ENCODE data around the gene RTP3.

The RTP3 gene

GRCh38 chr3:46497556-46498265 is at the start of gene RTP3:
Gene RTP3 (plus strand): TSS chr3:46497976. CDS start chr3:46498063, 87 bp downstream.
- DNase-seq = no peak

- no peak for DNase-seq
These were observed 49.1 kb upstream of the RTP3 start for GRCh38 chr3:46448721-46449120.

- no peak for DNase-seq
These were observed 47.8 kb upstream of the RTP3 start for GRCh38 chr3:46449755-46450552.

GRCh38 chr3:46453526-46454208 is 44.1 kb upstream of the RTP3 start:
- no peak for DNase-seq

- DNase-seq = no peak
These were observed 43.6 kb upstream of the RTP3 start for GRCh38 chr3:46454209-46454595.

GRCh38 chr3:46454606-46455005 is 43.2 kb upstream of the RTP3 start:
- no peak for DNase-seq

GRCh38 chr3:46455231-46456115 is 42.3 kb upstream of the RTP3 start:
- DNase-seq = no peak

- no peak for DNase-seq
These were observed 41.7 kb upstream of the RTP3 start for GRCh38 chr3:46456118-46456517.

- DNase-seq = no peak
These were observed 37.7 kb upstream of the RTP3 start for GRCh38 chr3:46460051-46460450.

- no peak for DNase-seq
These were observed 35.7 kb upstream of the RTP3 start for GRCh38 chr3:46462111-46462510.

GRCh38 chr3:46462511-46462910 is 35.3 kb upstream of the RTP3 start:
- DNase-seq = no peak

- no peak for DNase-seq
These were observed 34.5 kb upstream of the RTP3 start for GRCh38 chr3:46463120-46463867.

GRCh38 chr3:46463868-46464241 is 33.9 kb upstream of the RTP3 start:
- DNase-seq = no peak

GRCh38 chr3:46464326-46465195 is 33.2 kb upstream of the RTP3 start, which contains the start of gene LTF:
Gene LTF (minus strand): TSS chr3:46464905. CDS start chr3:46464867, 38 bp downstream.
- DNase-seq = no peak

GRCh38 chr3:46465196-46465520 is 32.6 kb upstream of the RTP3 start:
- DNase-seq = no peak

- DNase-seq = no peak
These were observed 31.5 kb upstream of the RTP3 start for GRCh38 chr3:46466273-46466672.

- DNase-seq = no peak
These were observed 30.8 kb upstream of the RTP3 start for GRCh38 chr3:46466871-46467403.

- no peak for DNase-seq
These were observed 30.2 kb upstream of the RTP3 start for GRCh38 chr3:46467562-46467961.

- no peak for DNase-seq
These were observed 28.8 kb upstream of the RTP3 start for GRCh38 chr3:46468753-46469600.

Data from NCI-H1048 (cell line).